Measurements from ENCODE around the gene ZNG1A. TPM values are rescaled to one million over a fixed set of nuclear protein-coding genes. Genes with fewer than 3 reads are reported as not detected.
A peak's percentile ranks its signal among the peaks of the same experiment; 100 is the strongest.

The ZNG1A gene
- total RNA-seq, 1 experiment from 2014 or later: 31.1 TPM

- DNase-seq: peak; percentile 83
- H2BK120ac ChIP-seq (ENCODE audit: low read depth, low read length, poor library complexity, severe bottlenecking): no peak within 1 kb of the TSS
- H2BK20ac ChIP-seq (ENCODE audit: low read depth, low read length, poor library complexity, severe bottlenecking): no peak within 1 kb of the TSS
- no peak within 1 kb of the TSS for H3K27ac ChIP-seq (ENCODE audit: insufficient read length, low read depth, low read length)
- H3K56ac ChIP-seq (ENCODE audit: insufficient read length, low read depth, low read length): no peak within 1 kb of the TSS
- no peaks in the 10 kb centered on the region; the same call in 1 of the 2 replicates for H3K27me3 ChIP-seq (ENCODE audit: insufficient read depth, low read length)
- H4K5ac ChIP-seq (ENCODE audit: insufficient read length, low read depth, low read length): no peak within 1 kb of the TSS
- H3K4ac ChIP-seq (ENCODE audit: low read depth, low read length): no peak within 1 kb of the TSS
- peak within 1 kb of the TSS; percentile 71 to 80 for H3K4me3 Mint-ChIP-seq
- no peak within 1 kb of the TSS for H3K27ac Mint-ChIP-seq
- H3K4me1 ChIP-seq (ENCODE audit: insufficient read depth, low read length): no peaks in the 10 kb centered on the region
- H3K18ac ChIP-seq (ENCODE audit: insufficient read length, low read depth, low read length): peak within 1 kb of the TSS; percentile 41
- H3K23me2 ChIP-seq (ENCODE audit: insufficient read length, low read depth, low read length, poor library complexity, severe bottlenecking): no peaks in the 10 kb centered on the region
- no peaks in the 10 kb centered on the region for H3K9me3 ChIP-seq (ENCODE audit: control insufficient read depth, low read depth, low read length)
- H3K79me1 ChIP-seq (ENCODE audit: insufficient read depth, low read depth, low read length, poor library complexity, severe bottlenecking): no peaks in the 10 kb centered on the region
- peak; percentile 53 for TF ChIP-seq CTCF (conservative IDR thresholded peaks at IDR 0.05)
- H3K27me3 Mint-ChIP-seq (ENCODE audit: low read depth): peaks cover 24% of the 10 kb centered on the region
- no peak within 1 kb of the TSS for H2AK5ac ChIP-seq (ENCODE audit: insufficient read length, low read length)
- no CpG with 5 or more reads among the region's 103 CpGs for WGBS (ENCODE audit: extremely low coverage, insufficient read length, low lambda C conversion rate)
- no peak within 1 kb of the TSS for H2AFZ ChIP-seq (ENCODE audit: low read length)
- peak within 1 kb of the TSS; percentile 57 for H3K4me2 ChIP-seq (ENCODE audit: insufficient read depth, insufficient read length, low read length)
- no peak within 1 kb of the TSS for H4K91ac ChIP-seq (ENCODE audit: insufficient read length, low read depth, low read length)
- peak within 1 kb of the TSS; percentile 1 for H3K9ac ChIP-seq (ENCODE audit: extremely low read depth, insufficient read length, low read length)
- no peak within 1 kb of the TSS for H3T11ph ChIP-seq (ENCODE audit: low read length)
- H3K4me1 Mint-ChIP-seq: peaks cover 4 to 8% of the 10 kb centered on the region in 2 experiments
- H3K9me3 Mint-ChIP-seq: no peaks in the 10 kb centered on the region
- H3K14ac ChIP-seq (ENCODE audit: insufficient read depth, low read length): peak within 1 kb of the TSS; percentile 62
- no peaks in the 10 kb centered on the region for H4K20me1 ChIP-seq (ENCODE audit: control insufficient read depth, insufficient read depth, insufficient read length)
- no peaks in the 10 kb centered on the region for H3K79me2 ChIP-seq (ENCODE audit: insufficient read depth, low read length)
- H2BK15ac ChIP-seq (ENCODE audit: low read depth, low read length): no peak within 1 kb of the TSS
- H4K8ac ChIP-seq (replicated peaks; ENCODE audit: insufficient read length, low read depth, low read length): no peak within 1 kb of the TSS
- no peaks in the 10 kb centered on the region for H3K36me3 Mint-ChIP-seq (ENCODE audit: insufficient read depth in 1 of 3, low read depth in 3 of 3)
- no peak within 1 kb of the TSS for H2BK12ac ChIP-seq (ENCODE audit: insufficient read length, low read depth, low read length)
- no peak within 1 kb of the TSS for H3K23ac ChIP-seq (ENCODE audit: insufficient read length, low read depth, low read length)
- no peak within 1 kb of the TSS for H2BK5ac ChIP-seq (ENCODE audit: insufficient read length, low read length)
Observed at GRCh38 chr9:214648-215493, 36.0 kb upstream of the ZNG1A start, which contains the start of gene DOCK8. TSS of gene DOCK8 (plus strand) at chr9:214865. CDS start at chr9:214977, 112 bp downstream.
